Type B pancreatic cell (in vitro differentiated cells): Measurements from ENCODE around the gene GDE1. TPM values are rescaled to one million over a fixed set of nuclear protein-coding genes. Genes with fewer than 3 reads are reported as not detected.

Experiments
- DNase-seq: peaks from one replicate; pipeline ENCODE4 v3.0.0; 2021; ENCODE audit warnings: mixed read lengths; ENCODE audit not compliant: unreplicated experiment; ENCODE audit errors: extremely low spot score
- H3K27ac Mint-ChIP-seq: 2 replicates; pipeline ENCODE4 v1.8.0; 2021; ENCODE audit warnings: mild to moderate bottlenecking, mixed read lengths
- H3K27me3 Mint-ChIP-seq: 2 replicates; pipeline ENCODE4 v1.8.0; 2021; ENCODE audit warnings: mixed read lengths
- H3K36me3 Mint-ChIP-seq: 2 replicates; pipeline ENCODE4 v1.8.0; 2021; ENCODE audit warnings: mixed read lengths
- H3K4me1 Mint-ChIP-seq: one replicate; pipeline ENCODE4 v1.8.0; 2021; ENCODE audit warnings: mixed read lengths; ENCODE audit not compliant: unreplicated experiment
- H3K4me3 Mint-ChIP-seq: 2 replicates; pipeline ENCODE4 v1.8.0; 2021; ENCODE audit warnings: mild to moderate bottlenecking, mixed read lengths
- H3K9me3 Mint-ChIP-seq: 2 replicates; pipeline ENCODE4 v1.8.0; 2021; ENCODE audit warnings: mixed read lengths
- CTCF ChIP-seq: fragments of 200-600 bp; sonication (generic); conservative IDR thresholded peaks from 2 replicates; pipeline ENCODE4 v1.5.0; 2021; ENCODE audit warnings: antibody characterized with exemption, mild to moderate bottlenecking
- total RNA-seq: library from RNA; stranded (reverse); gene quantifications from 2 replicates; pipeline ENCODE4 v1.2.1, GENCODE V29; 2021; ENCODE audit warnings: low replicate concordance

GDE1 gene
- total RNA-seq, 1 donor from 2014 or later: 66.7 TPM

- Mint-ChIP-seq H3K9me3 (no peaks in the 10 kb centered on the region), H3K27me3 (no peaks in the 10 kb centered on the region), H3K4me3 (peak overlapping the region; percentile 93), H3K4me1 (peaks cover 36% of the 10 kb centered on the region), H3K36me3 (no peaks in the 10 kb centered on the region), H3K27ac (peak overlapping the region; percentile 93)
- TF ChIP-seq CTCF: no peak
- DNase-seq: no peak
Measured at GRCh38 chr16:19522760-19523159, 862 bp upstream of the GDE1 start.

GRCh38 chr16:19522397-19522732 is 467 bp upstream of the GDE1 start:
- no peak for DNase-seq
- no peaks in the 10 kb centered on the region for H3K9me3 Mint-ChIP-seq
- peak overlapping the region; percentile 93 for H3K27ac Mint-ChIP-seq
- peak overlapping the region; percentile 93 for H3K4me3 Mint-ChIP-seq
- TF ChIP-seq CTCF: no peak
- H3K36me3 Mint-ChIP-seq: peaks cover 2% of the 10 kb centered on the region
- peaks cover 36% of the 10 kb centered on the region for H3K4me1 Mint-ChIP-seq
- no peaks in the 10 kb centered on the region for H3K27me3 Mint-ChIP-seq

DNA sequence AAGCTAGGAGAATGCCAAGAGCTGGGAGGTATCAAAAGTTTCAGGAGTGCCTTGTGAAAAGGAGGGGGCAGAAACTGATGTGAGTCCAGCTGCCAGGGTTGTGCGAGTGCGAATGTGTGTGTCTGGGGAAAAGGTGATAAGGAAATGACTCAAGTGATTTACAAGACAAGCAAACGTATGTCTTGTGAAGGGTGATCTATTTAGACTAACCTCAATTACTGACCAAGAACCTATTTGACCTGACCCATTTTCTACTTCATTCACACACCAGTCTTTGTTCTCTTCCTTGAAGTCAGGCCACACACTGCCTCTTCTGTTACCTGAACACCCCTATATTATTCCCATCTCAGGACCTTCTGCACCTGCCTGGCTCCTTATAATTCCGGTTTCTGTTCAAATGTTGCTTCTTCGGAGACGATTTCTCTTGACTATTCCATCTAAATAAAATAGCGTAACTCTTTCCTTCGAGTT is 1.0 kb downstream of the GDE1 start:
- peaks cover 36% of the 10 kb centered on the region for H3K4me1 Mint-ChIP-seq
- H3K4me3 Mint-ChIP-seq: peak overlapping the region; percentile 93
- DNase-seq: no peak
- peaks cover 11% of the 10 kb centered on the region for H3K36me3 Mint-ChIP-seq
- H3K27ac Mint-ChIP-seq: peak overlapping the region; percentile 93
- H3K27me3 Mint-ChIP-seq: no peaks in the 10 kb centered on the region
- no peaks in the 10 kb centered on the region for H3K9me3 Mint-ChIP-seq
- no peak for TF ChIP-seq CTCF

GRCh38 chr16:19518388-19518787 is 3.5 kb downstream of the GDE1 start:
- H3K4me3 Mint-ChIP-seq: peak overlapping the region; percentile 3
- peaks cover 21% of the 10 kb centered on the region for H3K4me1 Mint-ChIP-seq
- DNase-seq: no peak
- TF ChIP-seq CTCF: no peak
- no peaks in the 10 kb centered on the region for H3K9me3 Mint-ChIP-seq
- H3K36me3 Mint-ChIP-seq: peaks cover 24% of the 10 kb centered on the region
- H3K27me3 Mint-ChIP-seq: no peaks in the 10 kb centered on the region
- peak overlapping the region; percentile 19 for H3K27ac Mint-ChIP-seq

GRCh38 chr16:19517424-19518089 is 4.3 kb downstream of the GDE1 start:
- H3K27me3 Mint-ChIP-seq: no peaks in the 10 kb centered on the region
- peak overlapping the region; percentile 12 for H3K27ac Mint-ChIP-seq
- H3K36me3 Mint-ChIP-seq: peaks cover 32% of the 10 kb centered on the region
- no peak for DNase-seq
- H3K4me1 Mint-ChIP-seq: peaks cover 21% of the 10 kb centered on the region
- peak overlapping the region; percentile 10 for H3K4me3 Mint-ChIP-seq
- no peaks in the 10 kb centered on the region for H3K9me3 Mint-ChIP-seq
- no peak for TF ChIP-seq CTCF

DNA sequence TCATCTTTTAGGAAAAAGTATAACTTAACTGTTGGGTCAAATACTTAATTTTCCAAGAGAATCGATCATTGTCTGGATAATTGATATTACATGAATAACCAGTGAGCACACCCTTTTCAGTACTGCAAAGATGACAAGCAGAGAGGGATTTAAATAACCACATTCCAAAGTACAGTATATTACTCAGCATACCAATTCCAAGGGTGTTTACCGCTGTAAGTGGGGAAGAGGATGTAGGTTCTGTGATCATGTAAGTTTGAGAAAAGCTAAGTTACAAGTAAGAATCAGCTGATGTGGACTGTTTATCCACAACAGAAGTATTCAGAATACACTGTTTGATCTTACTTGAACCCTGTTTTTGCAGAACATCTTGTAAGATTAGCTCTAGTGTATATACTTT is 6.1 kb downstream of the GDE1 start:
- H3K27ac Mint-ChIP-seq: peak overlapping the region; percentile 76
- no peaks in the 10 kb centered on the region for H3K9me3 Mint-ChIP-seq
- H3K36me3 Mint-ChIP-seq: peaks cover 42% of the 10 kb centered on the region
- H3K4me1 Mint-ChIP-seq: peaks cover 9% of the 10 kb centered on the region
- H3K27me3 Mint-ChIP-seq: no peaks in the 10 kb centered on the region
- no peak for TF ChIP-seq CTCF
- DNase-seq: no peak
- no peak overlapping the region for H3K4me3 Mint-ChIP-seq
